GM12891 (cell line): Measurements from ENCODE around the gene TMC5.

Source experiments
- POLR2A ChIP-seq: IDR thresholded peaks from 2 replicates; pipeline ENCODE4 v1.6.1; 2011; ENCODE audit warnings: low read depth, low read length, control low read depth
- POLR2AphosphoS5 ChIP-seq: IDR thresholded peaks from 2 replicates; pipeline ENCODE4 v1.6.1; 2011; ENCODE audit warnings: low read depth, low read length, control low read depth
- SPI1 ChIP-seq: IDR thresholded peaks from 2 replicates; pipeline ENCODE4 v1.6.1; 2011; ENCODE audit warnings: low read depth, low read length, control low read depth
- TAF1 ChIP-seq: IDR thresholded peaks from 2 replicates; pipeline ENCODE4 v1.6.1; 2011; ENCODE audit warnings: low read depth, low read length, control low read depth

GRCh38 chr16:19386525-19386924, 31.2 kb upstream of the TMC5 start:
- TF ChIP-seq POLR2A (no peak), SPI1 (no peak), POLR2AphosphoS5 (no peak), TAF1 (no peak)
